GM21528 (cell line): Measurements from ENCODE around the gene HES7.

Experiments
- ATAC-seq: cut with Tn5 transposase; IDR thresholded peaks from one replicate; pipeline ENCODE4 v1.9.1; 2021; ENCODE audit warnings: mild to moderate bottlenecking, moderate library complexity; ENCODE audit not compliant: unreplicated experiment, low FRiP score

The HES7 gene

GRCh38 chr17:8155996-8156245, 32.0 kb upstream of the HES7 start:
- no peak for ATAC-seq

GRCh38 chr17:8155231-8155995, 31.5 kb upstream of the HES7 start:
- ATAC-seq: no peak

- no peak for ATAC-seq
Observed at GRCh38 chr17:8154608-8155155, 30.8 kb upstream of the HES7 start.

DNA sequence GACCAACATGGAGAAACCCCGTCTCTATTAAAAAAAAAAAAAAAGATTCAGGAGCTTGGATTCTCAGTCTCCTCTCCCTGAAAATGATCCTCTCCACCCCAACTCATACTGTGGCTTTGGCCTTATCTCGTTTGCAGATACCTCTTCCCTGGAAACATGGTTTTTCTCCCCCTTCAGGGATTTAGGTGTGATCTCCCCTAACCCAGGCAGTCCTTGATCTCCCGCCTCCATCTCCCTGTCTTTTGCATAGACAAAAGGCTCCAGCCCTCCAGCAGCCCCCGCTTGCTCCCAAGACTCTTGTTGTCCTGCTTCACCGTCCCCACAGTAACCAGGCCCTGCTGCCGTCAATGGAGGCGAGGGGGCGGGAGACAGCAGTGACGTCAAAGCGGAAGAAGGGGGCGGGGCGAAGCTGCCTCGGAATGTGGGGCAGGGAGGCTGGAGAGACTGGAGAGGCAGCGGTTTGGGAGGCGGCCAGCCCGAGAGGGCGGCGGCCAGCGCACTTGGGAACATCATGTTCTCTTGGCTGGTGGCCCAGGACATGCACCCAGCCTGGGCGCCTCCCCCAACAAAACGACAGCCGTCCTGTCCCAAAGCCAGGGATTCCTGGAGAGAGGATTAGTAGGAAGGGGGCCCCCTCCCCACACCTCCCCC, 30.2 kb upstream of the HES7 start:
- ATAC-seq: no peak

DNA sequence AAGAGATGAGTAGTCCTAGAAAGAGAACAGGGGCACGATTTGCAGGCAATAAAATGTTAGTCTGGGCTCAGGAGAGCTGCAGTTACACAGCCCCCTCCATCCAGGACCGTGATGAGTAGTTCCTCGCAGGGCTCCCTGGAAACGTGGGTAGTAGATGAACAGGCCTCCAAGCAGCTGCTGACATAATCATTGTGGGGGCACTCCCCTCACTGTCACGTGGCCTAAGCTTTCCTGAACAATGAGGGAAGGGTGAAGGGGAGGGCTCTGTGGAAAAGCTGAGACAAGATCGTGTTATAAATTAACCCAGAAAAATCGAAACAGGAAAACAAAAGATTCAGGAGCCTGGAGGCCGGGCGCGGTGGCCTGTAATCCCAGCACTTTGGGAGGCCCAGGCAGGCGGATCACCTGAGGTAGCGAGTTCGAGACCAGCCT, 29.6 kb upstream of the HES7 start:
- ATAC-seq: no peak

- no peak for ATAC-seq
Observed at GRCh38 chr17:8153031-8153451, 29.1 kb upstream of the HES7 start.

DNA sequence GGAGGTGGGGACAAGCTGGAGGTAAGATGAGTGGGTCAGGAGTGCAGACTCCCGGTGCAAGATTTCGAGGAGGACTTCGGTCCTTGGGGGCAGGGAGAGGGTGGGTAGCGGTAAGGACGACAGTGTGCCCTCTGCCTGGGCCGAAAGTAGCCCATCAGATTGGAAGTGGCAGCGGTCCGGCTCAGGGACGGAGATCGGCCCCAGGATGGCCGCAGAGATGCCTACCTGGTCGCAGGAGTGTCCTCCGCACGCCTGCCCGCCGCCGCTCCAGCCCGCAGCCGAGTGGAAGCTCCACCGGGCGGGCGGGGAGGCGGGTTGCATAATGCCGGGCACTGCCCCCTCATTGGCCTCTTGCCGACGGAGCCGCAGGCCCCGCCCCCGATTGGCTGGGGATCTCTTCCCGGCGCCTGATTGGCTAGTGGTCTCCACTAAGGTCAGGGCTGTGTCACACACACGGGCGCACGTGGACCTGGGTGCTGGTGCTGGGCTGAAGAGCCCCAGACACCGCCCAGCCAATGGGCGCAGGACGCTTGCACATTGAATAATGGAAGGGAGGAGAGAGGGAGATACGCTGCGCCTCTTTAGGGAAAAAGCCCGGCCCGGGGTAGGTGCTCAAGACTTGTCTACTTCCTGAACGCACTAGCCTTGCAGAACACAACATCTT, 28.3 kb upstream of the HES7 start, which contains the start of gene PER1:
TSS of gene PER1 (minus strand) at position 293 of the 664 bp plus-strand sequence. CDS start 1,698 bp downstream, outside the sequence.
- no peak for ATAC-seq

GRCh38 chr17:8151641-8152111, 27.8 kb upstream of the HES7 start:
- ATAC-seq: no peak

DNA sequence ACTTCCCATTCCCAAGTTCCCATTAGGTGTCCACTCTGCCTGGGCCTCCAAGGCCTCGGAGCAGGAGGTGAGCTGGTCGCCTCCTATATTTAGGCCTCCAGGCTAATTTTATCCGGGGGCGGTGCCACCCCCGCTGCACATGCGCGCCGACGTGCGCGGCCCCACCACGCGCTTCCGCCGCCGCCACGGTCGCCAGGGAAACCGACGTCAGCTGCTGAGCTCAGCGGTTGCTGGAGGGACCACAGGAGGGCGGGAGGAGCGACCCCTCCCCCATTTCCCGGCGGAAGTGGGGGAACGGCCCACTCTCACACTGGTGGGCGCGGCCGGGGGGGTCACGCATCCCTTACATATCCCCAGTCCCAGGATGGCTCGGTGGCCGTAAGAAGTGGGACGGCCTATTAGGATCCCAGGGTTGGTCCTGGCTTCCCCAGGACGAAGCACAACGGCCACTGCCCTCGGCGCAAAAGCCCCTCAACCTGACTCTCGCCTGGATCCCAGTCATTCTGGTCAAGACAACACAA, 27.3 kb upstream of the HES7 start:
- ATAC-seq: no peak

DNA sequence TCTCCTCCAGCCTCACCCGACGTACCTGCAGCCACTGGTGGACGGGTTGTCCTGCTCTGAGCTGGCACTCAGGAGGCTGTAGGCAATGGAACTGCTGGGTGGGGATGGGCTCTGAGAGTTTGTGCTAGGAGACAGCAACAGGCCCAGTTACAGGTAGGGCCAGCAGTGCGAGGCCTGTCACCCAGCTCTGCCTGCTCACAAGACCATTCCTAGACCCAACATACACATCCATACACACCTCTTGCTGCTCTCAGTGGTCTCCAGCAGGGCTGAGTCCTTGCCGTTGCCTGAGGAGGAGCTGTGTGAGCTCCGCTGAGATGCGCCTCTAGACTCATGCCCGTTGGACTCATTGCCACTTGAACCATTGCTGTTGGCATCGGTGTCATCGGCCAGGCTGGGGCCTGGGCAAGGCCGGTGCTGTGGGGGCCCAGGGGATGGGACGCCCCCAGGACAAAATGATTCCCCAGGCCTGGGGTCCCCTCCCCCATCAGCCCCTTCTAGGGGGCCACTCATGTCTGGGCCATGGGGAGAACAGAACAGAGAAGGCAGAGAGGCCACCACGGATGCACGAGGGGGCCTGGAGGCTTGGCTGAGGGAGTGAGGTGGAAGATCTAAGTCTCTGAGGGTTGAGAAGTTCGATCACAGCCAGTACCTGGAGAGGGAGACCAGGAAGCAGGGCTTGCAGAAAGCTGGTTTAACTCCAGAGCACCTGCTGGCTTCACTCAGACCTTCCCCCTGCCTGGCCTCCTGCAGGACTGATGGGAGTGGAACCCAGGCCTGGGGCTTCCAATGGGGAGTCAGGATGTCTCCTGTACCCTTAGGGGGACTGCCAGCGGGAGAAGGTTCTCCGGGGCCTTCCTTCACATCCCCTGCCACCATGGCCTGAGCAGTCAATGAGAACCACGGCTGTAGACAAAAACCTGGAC, 26.6 kb upstream of the HES7 start:
- ATAC-seq: no peak

DNA sequence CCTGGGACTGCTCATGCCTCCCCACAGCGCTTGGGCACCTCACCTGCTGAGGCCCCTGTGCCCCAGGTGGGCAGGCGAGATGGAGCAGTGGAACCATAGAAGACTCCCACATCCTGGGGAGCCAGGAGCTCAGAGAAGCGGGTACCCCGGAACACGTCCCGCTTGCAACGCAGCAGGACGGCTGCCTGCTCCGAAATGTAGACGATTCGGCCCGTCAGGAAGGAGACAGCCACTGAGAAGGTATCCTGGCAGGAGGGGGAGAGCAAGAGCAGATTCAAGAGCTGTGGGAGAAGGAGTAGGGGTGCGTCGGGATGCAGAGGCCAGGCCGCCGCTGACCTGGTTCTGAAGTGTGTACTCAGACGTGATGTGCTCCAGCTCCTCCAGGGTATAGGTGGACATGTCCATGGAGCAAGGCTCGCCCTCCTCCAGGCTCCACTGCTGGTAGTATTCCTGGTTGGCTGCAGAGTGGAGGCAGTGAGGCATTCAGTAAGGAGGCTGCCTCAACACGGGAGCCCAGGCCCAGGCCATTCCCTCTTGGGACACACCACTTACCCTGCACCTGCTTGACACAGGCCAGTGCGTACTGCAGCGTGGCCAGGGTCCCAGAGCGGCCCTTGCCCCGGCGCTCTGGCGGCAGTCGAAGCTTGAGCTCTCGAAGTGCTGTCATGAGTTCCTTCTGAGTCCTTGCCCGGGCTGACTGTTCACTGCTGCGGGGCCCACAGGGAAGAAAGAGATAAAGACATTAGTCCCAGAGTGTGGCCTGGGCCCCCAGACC, 25.7 kb upstream of the HES7 start:
- no peak for ATAC-seq

GRCh38 chr17:8148560-8148959, 24.7 kb upstream of the HES7 start:
- no peak for ATAC-seq

DNA sequence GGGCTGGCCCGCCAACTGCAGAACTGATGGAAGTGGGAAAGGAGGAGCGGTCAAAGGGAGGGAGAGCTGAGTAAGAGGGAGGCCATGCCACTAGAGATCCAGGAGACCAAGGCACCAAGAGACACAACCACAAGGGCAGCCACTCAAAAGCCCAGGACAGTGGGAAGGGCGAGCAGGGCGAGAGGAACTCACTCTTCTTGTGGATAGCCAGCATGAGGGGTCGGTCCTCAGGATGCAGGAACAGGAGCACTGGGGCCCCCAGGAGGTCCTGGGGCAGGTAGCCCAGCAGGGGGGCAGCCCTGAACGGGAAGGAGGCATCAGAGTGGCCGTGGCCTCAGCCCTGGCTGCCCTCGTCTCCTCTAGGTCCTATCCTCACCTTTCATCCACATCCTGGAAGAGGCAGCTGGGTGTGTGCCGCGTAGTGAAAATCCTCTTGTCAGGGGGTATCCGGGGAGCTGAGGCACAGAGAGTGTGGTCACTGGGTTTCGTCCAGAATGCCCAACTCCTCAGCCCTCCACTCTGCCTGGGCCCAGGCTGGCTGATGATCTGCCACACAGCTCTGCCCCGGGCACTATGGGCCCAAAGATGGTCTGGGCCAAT, 24.0 kb upstream of the HES7 start:
- no peak for ATAC-seq

DNA sequence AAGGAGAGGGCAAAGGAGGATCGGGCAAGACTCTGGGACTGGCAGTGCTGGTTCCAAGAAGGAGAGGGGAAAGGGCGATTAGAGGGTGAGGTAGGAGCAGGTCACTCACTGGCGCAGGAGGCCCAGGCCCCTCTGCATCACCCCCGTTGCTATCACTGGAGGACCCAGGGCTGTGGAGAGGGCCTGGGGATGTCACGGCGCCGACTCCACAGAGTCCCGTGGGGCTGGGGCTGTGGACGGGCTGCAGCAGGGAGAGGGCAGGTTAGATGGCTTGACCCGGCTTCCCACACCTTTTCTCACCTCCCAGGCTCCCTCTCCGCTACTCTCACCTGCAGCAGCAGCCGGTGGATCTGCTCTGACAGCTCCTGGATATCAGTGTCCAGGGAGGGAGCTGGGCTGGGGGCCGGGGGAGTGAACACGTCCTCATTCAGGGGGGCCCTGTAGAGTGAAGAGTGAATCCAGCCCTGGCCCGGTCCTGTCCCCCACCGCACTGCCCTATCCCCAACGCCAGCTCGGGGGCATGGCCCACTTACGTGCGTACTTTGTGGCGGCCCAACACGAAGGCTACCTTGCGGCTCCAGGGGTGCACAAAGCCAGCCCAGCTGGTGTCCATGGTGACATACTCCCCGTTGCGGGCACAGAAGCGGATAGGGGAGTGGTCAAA, 23.4 kb upstream of the HES7 start:
- no peak for ATAC-seq

DNA sequence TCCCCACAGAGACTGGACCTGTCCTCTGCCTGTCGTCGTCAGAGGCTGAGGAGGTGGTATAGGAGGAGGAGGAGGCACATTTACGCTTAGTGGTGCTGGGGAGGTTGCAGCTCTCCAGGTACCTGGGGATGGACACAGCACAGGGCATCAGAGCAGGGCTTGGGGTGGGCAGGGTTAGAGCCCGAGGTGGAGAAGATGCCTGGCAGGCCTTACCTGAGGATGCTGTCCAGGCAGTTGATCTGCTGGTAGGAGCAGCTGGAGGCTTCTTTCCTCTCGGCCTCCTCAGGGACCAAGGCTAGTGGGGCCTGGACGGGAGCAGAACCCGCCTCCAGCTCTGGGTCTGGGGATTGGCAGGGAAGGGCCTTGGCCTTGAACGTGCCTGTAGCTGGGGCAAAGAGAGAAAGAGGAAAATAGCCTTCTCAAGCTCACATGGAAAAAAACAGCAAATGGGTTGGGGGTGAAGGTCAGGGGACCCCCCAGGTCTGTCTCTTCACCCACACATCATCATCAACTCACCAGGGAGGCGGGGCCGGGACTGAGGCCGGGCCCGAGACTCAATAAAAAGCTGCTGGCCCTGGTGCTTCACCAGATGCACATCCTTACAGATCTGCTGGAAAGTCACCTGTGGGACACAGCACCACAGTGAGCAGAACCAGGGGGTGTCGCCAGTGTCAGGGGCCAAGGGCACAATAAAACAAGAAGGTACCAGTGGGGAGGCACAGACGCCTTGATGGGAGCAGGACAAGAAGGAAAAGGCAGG, 22.7 kb upstream of the HES7 start:
- ATAC-seq: no peak

DNA sequence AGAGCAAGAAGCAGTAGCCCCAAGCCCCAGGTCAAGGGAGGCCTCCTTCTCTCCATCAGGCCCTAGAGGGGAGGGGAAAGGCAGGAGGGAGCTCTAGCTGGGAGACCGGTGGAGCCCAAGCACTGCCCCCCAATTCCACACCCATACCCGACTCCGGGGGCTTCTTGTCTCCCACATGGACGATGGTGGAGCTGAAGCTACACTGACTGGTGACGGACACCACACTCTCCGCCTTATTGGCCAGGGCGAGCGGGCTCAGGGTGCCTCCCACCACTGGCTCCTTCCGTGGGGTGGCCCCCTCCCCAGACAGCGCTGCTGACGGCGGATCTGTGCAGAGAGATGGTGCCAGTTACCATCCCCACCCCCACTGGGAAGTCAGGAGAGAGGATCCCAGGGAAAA, 21.9 kb upstream of the HES7 start:
- ATAC-seq: no peak

DNA sequence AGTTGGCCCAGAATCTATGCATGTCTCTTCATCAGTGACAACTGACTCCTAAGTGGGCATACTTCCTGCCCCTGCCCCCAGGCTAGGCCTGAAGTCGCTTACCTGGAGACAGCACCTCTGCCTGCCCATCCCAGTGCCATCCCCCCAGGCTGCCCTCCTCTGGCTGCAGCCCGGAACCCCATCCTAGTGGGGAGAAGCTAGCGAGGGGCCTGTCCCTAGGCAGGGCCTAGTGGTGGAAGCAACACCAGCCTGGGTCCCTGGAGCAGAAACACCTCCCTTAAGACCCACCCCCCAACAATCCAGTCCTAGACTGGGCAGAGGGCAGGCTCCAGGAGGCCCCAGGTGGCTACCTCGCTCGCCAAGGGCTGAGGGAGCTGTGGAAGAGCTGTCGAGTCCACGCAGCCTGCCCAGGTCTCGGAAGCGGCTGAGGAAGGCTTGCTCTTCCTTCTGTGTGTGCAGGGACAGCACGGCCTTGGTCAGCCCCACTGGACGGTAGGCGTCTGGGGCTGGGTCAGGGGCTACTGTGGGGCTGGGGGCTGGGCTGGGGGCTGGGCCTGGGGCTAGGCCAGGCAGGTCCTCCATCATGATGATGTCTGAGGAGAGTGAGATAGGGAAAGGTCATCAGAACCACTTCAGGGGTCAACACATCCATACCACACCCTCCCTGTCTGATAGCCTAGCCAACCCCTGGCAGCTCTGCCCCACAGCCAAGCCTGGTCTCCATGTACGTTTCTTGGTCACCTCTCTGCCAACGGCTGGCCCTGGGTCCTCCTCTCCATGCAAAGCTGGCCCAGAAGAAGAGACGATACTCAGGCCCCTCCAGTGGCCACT, 20.7 kb upstream of the HES7 start:
- no peak for ATAC-seq
